ENCODE results near the gene DLGAP1. TPM values are rescaled to one million over a fixed set of nuclear protein-coding genes. Genes with fewer than 3 reads are reported as not detected.

The DLGAP1 gene
- total and polyA plus RNA-seq, 2 of the 8 experiments (the other 6 are each of a cell fraction or from before 2014, with no cell fraction given): 11.8 to 16.9 TPM

DNA sequence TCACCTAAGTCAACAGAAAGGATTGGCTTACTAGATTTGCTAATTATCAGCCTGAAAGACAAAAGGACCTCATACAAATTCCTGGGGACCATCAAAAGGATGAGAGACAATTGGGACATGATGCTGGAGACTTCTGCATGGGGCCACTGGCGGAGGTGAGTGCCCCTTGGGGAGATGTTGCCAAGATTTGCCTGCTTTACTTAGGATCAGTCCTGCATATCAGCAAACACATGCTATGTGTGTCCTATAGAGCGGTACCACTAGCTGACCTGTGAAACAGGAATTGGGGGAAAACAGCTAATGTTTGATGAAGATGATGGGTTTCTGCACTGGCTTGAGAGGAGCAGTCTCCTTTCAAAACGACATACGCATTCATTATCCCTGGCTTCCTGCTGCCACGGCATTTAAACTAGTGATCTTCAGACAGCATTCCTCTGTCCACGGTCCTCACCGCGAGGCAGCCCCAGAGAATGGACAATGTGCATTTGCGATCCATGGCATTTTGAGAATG is 901.0 kb downstream of the DLGAP1 start (continued):
- TF ChIP-seq HDAC6 (IDR thresholded peaks at IDR 0.05; ENCODE audit: low read depth, low read length) (no peak), EZH2 (IDR thresholded peaks at IDR 0.05; ENCODE audit: low read depth, low read length, severe bottlenecking) (no peak), EGR1 (IDR thresholded peaks at IDR 0.05; ENCODE audit: borderline replicate concordance, low read depth, low read length) (no peak), CTBP2 (IDR thresholded peaks at IDR 0.05; ENCODE audit: borderline replicate concordance, insufficient read depth, insufficient read length, low read length) (no peak), YY1 (IDR thresholded peaks at IDR 0.05; ENCODE audit: low read depth, low read length) (0 out of 2 replicates have a peak, but pooled peaks have one; percentile 10), TAF7 (optimal IDR thresholded peaks at IDR 0.05; ENCODE audit: borderline replicate concordance, low read depth, low read length) (no peak), EP300 (IDR thresholded peaks at IDR 0.05; ENCODE audit: borderline replicate concordance in 1 of 2, low read depth in 2 of 2, low read length in 2 of 2) (no peak), SIX5 (IDR thresholded peaks at IDR 0.05; ENCODE audit: low read depth, low read length) (no peak)
- TF ChIP-seq, protein P1, sequence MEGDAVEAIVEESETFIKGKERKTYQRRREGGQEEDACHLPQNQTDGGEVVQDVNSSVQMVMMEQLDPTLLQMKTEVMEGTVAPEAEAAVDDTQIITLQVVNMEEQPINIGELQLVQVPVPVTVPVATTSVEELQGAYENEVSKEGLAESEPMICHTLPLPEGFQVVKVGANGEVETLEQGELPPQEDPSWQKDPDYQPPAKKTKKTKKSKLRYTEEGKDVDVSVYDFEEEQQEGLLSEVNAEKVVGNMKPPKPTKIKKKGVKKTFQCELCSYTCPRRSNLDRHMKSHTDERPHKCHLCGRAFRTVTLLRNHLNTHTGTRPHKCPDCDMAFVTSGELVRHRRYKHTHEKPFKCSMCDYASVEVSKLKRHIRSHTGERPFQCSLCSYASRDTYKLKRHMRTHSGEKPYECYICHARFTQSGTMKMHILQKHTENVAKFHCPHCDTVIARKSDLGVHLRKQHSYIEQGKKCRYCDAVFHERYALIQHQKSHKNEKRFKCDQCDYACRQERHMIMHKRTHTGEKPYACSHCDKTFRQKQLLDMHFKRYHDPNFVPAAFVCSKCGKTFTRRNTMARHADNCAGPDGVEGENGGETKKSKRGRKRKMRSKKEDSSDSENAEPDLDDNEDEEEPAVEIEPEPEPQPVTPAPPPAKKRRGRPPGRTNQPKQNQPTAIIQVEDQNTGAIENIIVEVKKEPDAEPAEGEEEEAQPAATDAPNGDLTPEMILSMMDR (IDR thresholded peaks at IDR 0.05; ENCODE audit: control extremely low read depth in 1 of 3, insufficient read depth in 1 of 3, low read depth in 1 of 3, low read length in 3 of 3): no peak
- TF ChIP-seq, protein P2, sequence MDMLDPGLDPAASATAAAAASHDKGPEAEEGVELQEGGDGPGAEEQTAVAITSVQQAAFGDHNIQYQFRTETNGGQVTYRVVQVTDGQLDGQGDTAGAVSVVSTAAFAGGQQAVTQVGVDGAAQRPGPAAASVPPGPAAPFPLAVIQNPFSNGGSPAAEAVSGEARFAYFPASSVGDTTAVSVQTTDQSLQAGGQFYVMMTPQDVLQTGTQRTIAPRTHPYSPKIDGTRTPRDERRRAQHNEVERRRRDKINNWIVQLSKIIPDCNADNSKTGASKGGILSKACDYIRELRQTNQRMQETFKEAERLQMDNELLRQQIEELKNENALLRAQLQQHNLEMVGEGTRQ (IDR thresholded peaks at IDR 0.05; ENCODE audit: low read length): no peak
- TF ChIP-seq, protein P3, sequence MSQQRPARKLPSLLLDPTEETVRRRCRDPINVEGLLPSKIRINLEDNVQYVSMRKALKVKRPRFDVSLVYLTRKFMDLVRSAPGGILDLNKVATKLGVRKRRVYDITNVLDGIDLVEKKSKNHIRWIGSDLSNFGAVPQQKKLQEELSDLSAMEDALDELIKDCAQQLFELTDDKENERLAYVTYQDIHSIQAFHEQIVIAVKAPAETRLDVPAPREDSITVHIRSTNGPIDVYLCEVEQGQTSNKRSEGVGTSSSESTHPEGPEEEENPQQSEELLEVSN (IDR thresholded peaks at IDR 0.05): no peak
